ENCODE results near the gene HSPBP1. TPM values are rescaled to one million over a fixed set of nuclear protein-coding genes. Genes with fewer than 3 reads are reported as not detected.

The HSPBP1 gene
- total RNA-seq, 2 experiments from 2014 or later: 46.4 to 47.1 TPM

DNA sequence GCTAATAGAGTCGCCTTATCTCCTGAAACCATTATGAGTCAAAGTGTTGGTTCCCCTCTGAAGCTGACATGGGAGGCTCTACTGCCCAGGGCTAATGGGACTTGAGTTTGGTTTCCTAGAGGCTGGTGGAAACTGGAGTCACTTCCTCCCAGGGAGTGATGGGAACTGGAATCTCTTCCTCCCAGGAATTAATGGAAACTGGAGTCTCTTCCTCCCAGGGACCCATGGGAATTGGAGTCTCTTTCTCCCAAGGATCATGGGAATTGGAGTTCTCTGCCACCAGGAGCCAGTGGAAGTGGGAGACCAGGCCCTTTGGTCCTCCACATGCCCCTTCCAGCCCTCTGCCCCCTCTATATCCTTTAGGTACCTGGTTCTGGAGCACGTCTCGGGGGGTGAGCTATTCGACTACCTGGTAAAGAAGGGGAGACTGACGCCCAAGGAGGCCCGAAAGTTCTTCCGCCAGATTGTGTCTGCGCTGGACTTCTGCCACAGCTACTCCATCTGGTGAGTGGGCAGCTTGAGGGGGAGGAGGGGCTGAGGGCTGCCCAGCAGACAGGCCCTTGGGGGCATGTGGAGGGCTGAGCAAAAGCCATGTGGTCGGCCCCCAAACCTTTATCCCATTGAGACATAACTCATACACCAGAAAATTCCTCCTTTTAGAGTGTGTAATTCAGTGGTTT lies 9.3 kb upstream of the HSPBP1 start:
- no peak for TF ChIP-seq CTCF (IDR thresholded peaks at IDR 0.05)
- no peak overlapping the region for H3K4me3 Mint-ChIP-seq
- intact Hi-C loops (cut with micrococcal nuclease): no loop called here
- no peak overlapping the region for H3K27ac Mint-ChIP-seq
- no peaks in the 10 kb centered on the region for H3K4me1 Mint-ChIP-seq (ENCODE audit: low read depth)
- DNase-seq (no peak), ATAC-seq (no peak)
- H3K27me3 Mint-ChIP-seq: no peaks in the 10 kb centered on the region
- ChIA-PET CTCF (no interaction called here), POLR2A (interaction anchor here (1.7 kb wide), 1 partner anchor 50 kb away, joined by 6 read pairs; the partner anchor contains the start of gene KMT5C)
- no peaks in the 10 kb centered on the region for H3K36me3 Mint-ChIP-seq (ENCODE audit: low read depth)
- H3K9me3 Mint-ChIP-seq: no peaks in the 10 kb centered on the region

DNA sequence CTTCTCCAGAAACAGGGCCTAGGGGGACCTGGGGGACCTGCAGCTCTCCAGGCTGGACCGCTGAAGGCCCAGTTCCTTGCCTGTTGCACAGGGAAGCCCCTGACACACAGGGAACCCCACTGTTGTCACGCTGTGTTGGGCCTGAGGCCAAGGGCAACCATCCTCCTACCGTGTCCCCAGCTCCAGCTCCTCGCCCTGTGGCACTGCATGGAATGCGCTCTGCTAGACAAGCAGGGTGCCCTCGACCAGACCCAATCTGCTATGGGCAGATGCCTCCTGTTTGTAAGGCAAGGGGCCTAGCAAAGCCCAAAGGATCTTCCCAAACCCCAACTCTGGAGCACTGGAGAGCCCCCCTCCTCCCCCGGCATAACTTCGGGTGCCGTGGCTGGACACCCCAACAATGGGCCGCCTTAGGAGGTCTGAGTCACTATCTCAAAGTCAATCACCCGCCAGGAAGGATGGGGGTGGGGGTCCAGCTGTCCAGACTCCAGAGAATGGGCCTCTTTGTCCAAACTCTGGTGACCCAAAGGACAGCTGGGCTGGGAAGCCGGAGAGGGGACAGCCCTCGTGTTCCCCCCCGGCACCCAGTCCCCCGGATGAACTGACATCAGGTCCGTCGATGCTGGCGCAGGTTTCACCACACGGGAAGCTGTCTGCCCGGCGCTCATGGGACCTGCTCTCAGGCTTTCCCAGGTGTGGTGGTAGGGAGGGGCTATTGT lies 7.6 kb upstream of the HSPBP1 start:
- H3K27me3 Mint-ChIP-seq: no peaks in the 10 kb centered on the region
- no peak overlapping the region for H3K4me3 Mint-ChIP-seq
- ChIA-PET CTCF (interaction anchor here (2.2 kb wide), 1 partner anchor 14 kb away, joined by 10 read pairs; no protein-coding TSS in a partner anchor), POLR2A (interaction anchor here (0.6 to 1.7 kb wide), 4 partner anchors 14 to 52 kb away, joined by 3 to 6 read pairs (median 4); partner anchors contain the start of gene KMT5C)
- intact Hi-C loops (cut with micrococcal nuclease): no loop called here
- DNase-seq (no peak), ATAC-seq (no peak)
- no peaks in the 10 kb centered on the region for H3K9me3 Mint-ChIP-seq
- peaks cover 5% of the 10 kb centered on the region for H3K4me1 Mint-ChIP-seq (ENCODE audit: low read depth)
- H3K27ac Mint-ChIP-seq: no peak overlapping the region
- no peaks in the 10 kb centered on the region for H3K36me3 Mint-ChIP-seq (ENCODE audit: low read depth)
- no peak for TF ChIP-seq CTCF (IDR thresholded peaks at IDR 0.05)

GRCh38 chr19:55285229-55285890 lies 5.5 kb upstream of the HSPBP1 start:
- Mint-ChIP-seq H3K9me3 (no peaks in the 10 kb centered on the region), H3K36me3 (ENCODE audit: low read depth) (no peaks in the 10 kb centered on the region), H3K4me1 (ENCODE audit: low read depth) (peaks cover 12% of the 10 kb centered on the region), H3K4me3 (peak overlapping the region; percentile 15), H3K27me3 (no peaks in the 10 kb centered on the region), H3K27ac (no peak overlapping the region)
- ChIA-PET POLR2A (interaction anchor here (0.6 kb wide), 2 partner anchors 133 to 151 kb away, joined by 3 read pairs; no protein-coding TSS in a partner anchor), CTCF (no interaction called here)
- ATAC-seq (no peak), DNase-seq (no peak)
- no peak for TF ChIP-seq CTCF (IDR thresholded peaks at IDR 0.05)
- intact Hi-C loops (cut with micrococcal nuclease): no loop called here

DNA sequence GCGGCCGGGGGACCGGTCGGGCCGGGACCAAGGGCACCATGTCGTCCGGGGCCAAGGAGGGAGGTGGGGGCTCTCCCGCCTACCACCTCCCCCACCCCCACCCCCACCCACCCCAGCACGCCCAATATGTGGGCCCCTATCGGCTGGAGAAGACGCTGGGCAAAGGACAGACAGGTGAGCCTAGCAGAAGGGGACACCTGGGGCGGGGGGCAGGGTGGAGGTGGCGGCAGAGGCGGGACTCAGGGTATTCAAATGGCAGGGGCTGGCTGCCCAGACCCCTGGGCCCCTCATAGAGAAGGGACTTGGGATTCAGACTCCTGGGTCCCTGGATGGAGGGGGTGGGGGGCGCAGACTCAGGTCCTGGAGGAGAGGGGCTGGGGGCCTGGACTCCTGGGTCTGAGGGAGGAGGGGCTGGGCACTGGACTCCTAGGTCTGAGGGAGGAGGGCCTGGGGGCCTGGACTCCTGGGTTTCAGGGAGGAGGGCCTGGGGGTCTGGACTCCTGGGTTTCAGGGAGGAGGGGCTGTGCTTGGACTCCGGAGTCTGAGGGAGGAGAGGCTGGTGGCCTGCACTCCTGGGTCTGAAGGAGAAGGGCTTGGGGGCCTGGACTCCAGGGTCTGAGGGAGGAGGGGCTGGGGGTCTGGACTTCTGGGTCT lies 4.6 kb upstream of the HSPBP1 start:
- Mint-ChIP-seq H3K27ac (no peak overlapping the region), H3K4me3 (peak overlapping the region; percentile 15)
- intact Hi-C loops (cut with micrococcal nuclease): no loop called here

More for the DNA sequence above, 4.6 kb upstream of the HSPBP1 start:
- ATAC-seq: no peak
- no peaks in the 10 kb centered on the region for H3K27me3 Mint-ChIP-seq
- DNase-seq: no peak
- peaks cover 16% of the 10 kb centered on the region for H3K4me1 Mint-ChIP-seq (ENCODE audit: low read depth)
- no peaks in the 10 kb centered on the region for H3K9me3 Mint-ChIP-seq
- POLR2A ChIA-PET: interaction anchor here (2.3 kb wide), 1 partner anchor 30 kb away, joined by 11 read pairs; no protein-coding TSS in a partner anchor
- no peaks in the 10 kb centered on the region for H3K36me3 Mint-ChIP-seq (ENCODE audit: low read depth)
- CTCF ChIA-PET: no interaction called here
- TF ChIP-seq CTCF (IDR thresholded peaks at IDR 0.05): no peak

All from activated CD8-positive, alpha-beta T cell treated with anti-CD3 and anti-CD28 coated beads for 36 hours (primary cell).